Thyroid gland (tissue), 4 donors: Measurements from ENCODE around the gene CLCN3. TPM values are rescaled to one million over a fixed set of nuclear protein-coding genes. Genes with fewer than 3 reads are reported as not detected.

Source experiments
- DNase-seq, 2 donors: peaks; one replicate each; pipeline ENCODE4 v3.0.0-alpha.2; 2019
- H3K27ac ChIP-seq, 3 donors: fragments of 200-600 bp; sonication (generic); 1 replicate in 2 of 3; 2 replicates in 1 of 3; pipeline ENCODE4 v1.5.1; 2016 to 2019; ENCODE audit warnings: mild to moderate bottlenecking in 1 of 3, moderate library complexity in 1 of 3
- H3K27me3 ChIP-seq: fragments of 200-600 bp; sonication (generic); one replicate; pipeline ENCODE4 v1.5.1; 2019
- H3K36me3 ChIP-seq, 2 donors: fragments of 200-600 bp; sonication (generic); one replicate each; pipeline ENCODE4 v1.5.1; 2016 to 2019
- H3K4me1 ChIP-seq, 2 donors: fragments of 200-600 bp; sonication (generic); one replicate each; pipeline ENCODE4 v1.5.1; 2017 to 2019
- H3K4me3 ChIP-seq, 3 donors: fragments of 200-600 bp; sonication (generic); replicated peaks in 1 of 3; 1 replicate in 2 of 3; 2 replicates in 1 of 3; pipeline ENCODE4 v1.5.1; 2016; ENCODE audit warnings: mild to moderate bottlenecking in 1 of 3
- H3K9me3 ChIP-seq: fragments of 200-600 bp; sonication (generic); one replicate; pipeline ENCODE4 v1.5.1; 2017
- CTCF ChIP-seq, 6 experiments: fragments of 200-600 bp in 3 of 6; fragments of 450-650 bp in 3 of 6; sonication (generic) in 3 of 6; IDR thresholded peaks; one replicate each; pipeline ENCODE4 v1.5.1; 2016 to 2019; ENCODE audit warnings: antibody characterized with exemption in 6 of 6, mild to moderate bottlenecking in 2 of 6, inconsistent platforms in 1 of 6, moderate library complexity in 1 of 6
- POLR2A ChIP-seq, 2 donors: fragments of 450-650 bp; IDR thresholded peaks; one replicate each; pipeline ENCODE4 v1.6.1; 2017; ENCODE audit warnings: antibody characterized with exemption in 2 of 2, mild to moderate bottlenecking in 2 of 2, moderate library complexity in 1 of 2
- WGBS, 2 donors: methylation state at CpG; one replicate each; pipeline ENCODE4 v1.1.5; 2017; 5-methylcytosine and 5-hydroxymethylcytosine counted together
- intact Hi-C: fragments of 100-400 bp; cut with DNase I; formaldehyde crosslinking; loops from one replicate; pipeline ENCODE4 v1.15.1; 2023
- total RNA-seq, 4 donors: library from RNA; depleted of rRNA; stranded (reverse); fragments of >200 nt; gene quantifications; one replicate each; pipeline ENCODE4 v1.2.3, GENCODE V29; 2016

The CLCN3 gene
- total RNA-seq, 4 donors from 2014 or later = 43.3 to 72.4 (median 53.5) TPM

- no peak overlapping the region for H3K4me3 ChIP-seq
- H3K27ac ChIP-seq = no peak overlapping the region
- no peaks in the 10 kb centered on the region for H3K4me1 ChIP-seq
- TF ChIP-seq POLR2A (IDR thresholded peaks at IDR 0.05) (no peak), CTCF (IDR thresholded peaks at IDR 0.05) (no peak)
- no peak for DNase-seq
- H3K27me3 ChIP-seq = no peaks in the 10 kb centered on the region
- no peaks in the 10 kb centered on the region for H3K9me3 ChIP-seq
- 99% methylated on average over 3 of the region's 3 CpGs for WGBS, 2 donors
- intact Hi-C loops = no loop called here
- H3K36me3 ChIP-seq = peaks cover 9 to 14% of the 10 kb centered on the region in 2 donors
These were observed 37.7 kb upstream of the CLCN3 start for GRCh38 chr4:169582706-169583105.

- 55 to 59% methylated on average over 2 of the region's 2 CpGs for WGBS, 2 donors
- no peak overlapping the region for H3K4me3 ChIP-seq
- H3K9me3 ChIP-seq = no peaks in the 10 kb centered on the region
- no peak for DNase-seq
- H3K27me3 ChIP-seq = no peaks in the 10 kb centered on the region
- no peaks in the 10 kb centered on the region for H3K4me1 ChIP-seq
- H3K36me3 ChIP-seq = peaks cover 9 to 14% of the 10 kb centered on the region in 2 donors
- TF ChIP-seq CTCF (IDR thresholded peaks at IDR 0.05) = no peak
- TF ChIP-seq POLR2A (IDR thresholded peaks at IDR 0.05) = no peak
- H3K27ac ChIP-seq = no peak overlapping the region
- intact Hi-C loops = no loop called here
These were observed 36.8 kb upstream of the CLCN3 start for GRCh38 chr4:169583563-169583962.

GRCh38 chr4:169593050-169593560, 27.3 kb upstream of the CLCN3 start:
- TF ChIP-seq POLR2A (IDR thresholded peaks at IDR 0.05) (no peak), CTCF (IDR thresholded peaks at IDR 0.05) (no peak)
- H3K36me3 ChIP-seq = peaks cover 0 to 7% of the 10 kb centered on the region in 2 donors
- no peak overlapping the region for H3K27ac ChIP-seq
- intact Hi-C loops = no loop called here
- no peaks in the 10 kb centered on the region for H3K27me3 ChIP-seq
- 100% methylated on average over 1 of the region's 1 CpG for WGBS, 2 donors
- H3K9me3 ChIP-seq = no peaks in the 10 kb centered on the region
- DNase-seq = no peak
- H3K4me1 ChIP-seq = no peaks in the 10 kb centered on the region
- H3K4me3 ChIP-seq = no peak overlapping the region

- DNase-seq = no peak
- H3K27me3 ChIP-seq = no peaks in the 10 kb centered on the region
- TF ChIP-seq CTCF (IDR thresholded peaks at IDR 0.05) = no peak
- TF ChIP-seq POLR2A (IDR thresholded peaks at IDR 0.05) = no peak
- intact Hi-C loops = no loop called here
- no peaks in the 10 kb centered on the region for H3K4me1 ChIP-seq
- H3K4me3 ChIP-seq = no peak overlapping the region
- H3K9me3 ChIP-seq = no peaks in the 10 kb centered on the region
- peaks cover 0 to 5% of the 10 kb centered on the region in 2 donors for H3K36me3 ChIP-seq
- H3K27ac ChIP-seq = no peak overlapping the region
These were observed 25.7 kb upstream of the CLCN3 start for GRCh38 chr4:169594560-169595195.

- no peak overlapping the region for H3K4me3 ChIP-seq
- H3K27ac ChIP-seq = no peak overlapping the region
- TF ChIP-seq POLR2A (IDR thresholded peaks at IDR 0.05) (no peak), CTCF (IDR thresholded peaks at IDR 0.05) (no peak)
- peaks cover 0 to 4% of the 10 kb centered on the region in 2 donors for H3K36me3 ChIP-seq
- H3K4me1 ChIP-seq = peaks cover 0 to 9% of the 10 kb centered on the region in 2 donors
- no peaks in the 10 kb centered on the region for H3K27me3 ChIP-seq
- H3K9me3 ChIP-seq = no peaks in the 10 kb centered on the region
- intact Hi-C loops = no loop called here
- DNase-seq = no peak
These were observed 19.2 kb upstream of the CLCN3 start for GRCh38 chr4:169601016-169601771.
